A204.1 (cell line): Measurements from ENCODE around the gene ITPR3.

ENCODE experiments used
- FAIRE-seq: peaks from 2 replicates; lab custom pipeline; 2012; peaks lifted over from hg19 to GRCh38; lab: Jason Lieb, UNC

ITPR3 gene

DNA sequence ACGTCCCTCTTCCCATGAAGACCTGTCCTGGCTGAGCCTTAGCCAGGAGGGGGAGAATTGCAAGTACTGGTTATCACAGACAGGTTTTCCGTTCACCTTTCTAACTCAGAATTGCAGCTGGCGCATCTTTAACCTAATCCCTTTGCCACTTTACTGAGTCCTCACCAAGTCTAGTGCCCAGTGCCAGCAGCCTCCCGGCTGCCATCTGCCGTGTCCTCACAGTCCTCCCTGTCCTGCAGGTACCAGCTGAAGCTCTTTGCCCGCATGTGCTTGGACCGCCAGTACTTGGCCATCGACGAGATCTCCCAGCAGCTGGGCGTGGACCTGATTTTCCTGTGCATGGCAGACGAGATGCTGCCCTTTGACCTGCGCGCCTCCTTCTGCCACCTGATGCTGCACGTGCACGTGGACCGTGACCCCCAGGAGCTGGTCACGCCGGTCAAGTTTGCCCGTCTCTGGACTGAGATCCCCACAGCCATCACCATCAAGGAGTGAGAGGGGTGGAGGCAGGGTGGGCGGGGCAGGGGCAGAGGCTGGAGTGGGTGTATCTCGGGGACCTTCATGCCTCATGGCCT is 49.1 kb downstream of the ITPR3 start:
- FAIRE-seq, result no peak

DNA sequence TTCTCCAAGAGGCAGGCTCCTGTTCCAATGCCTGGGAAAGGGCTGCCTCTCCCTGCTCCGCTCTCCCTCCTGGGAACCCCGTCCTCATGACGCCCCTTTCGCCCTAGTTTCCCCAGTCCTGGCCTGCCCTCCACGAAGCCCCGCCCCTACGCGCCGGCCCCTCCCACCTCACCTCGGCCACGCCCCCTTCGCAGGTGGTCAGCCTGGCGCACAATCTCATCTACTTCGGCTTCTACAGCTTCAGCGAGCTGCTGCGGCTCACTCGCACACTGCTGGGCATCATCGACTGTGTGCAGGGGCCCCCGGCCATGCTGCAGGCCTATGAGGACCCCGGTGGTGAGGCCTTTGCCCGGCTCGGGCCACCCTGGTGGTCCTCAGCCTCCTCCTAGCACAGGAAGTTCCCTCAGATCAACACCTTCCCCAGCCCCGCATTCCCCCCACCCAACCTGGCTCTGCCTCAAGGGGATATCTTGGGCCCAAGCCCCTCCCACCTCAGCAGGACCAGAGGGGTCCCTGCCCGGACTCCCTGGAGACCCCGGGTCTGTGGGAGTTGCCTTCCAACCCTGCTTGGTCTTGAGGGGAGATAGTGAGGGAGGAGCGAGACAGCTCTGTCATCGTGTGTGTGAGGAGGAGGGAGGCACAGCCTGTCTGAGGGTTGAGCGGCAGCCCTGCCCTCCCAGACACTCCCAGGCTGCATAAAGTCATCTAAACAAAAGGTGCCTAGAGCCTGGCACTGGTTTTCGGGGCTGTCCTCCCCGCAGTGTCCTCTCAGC is 50.0 kb downstream of the ITPR3 start:
- FAIRE-seq, result no peak

DNA sequence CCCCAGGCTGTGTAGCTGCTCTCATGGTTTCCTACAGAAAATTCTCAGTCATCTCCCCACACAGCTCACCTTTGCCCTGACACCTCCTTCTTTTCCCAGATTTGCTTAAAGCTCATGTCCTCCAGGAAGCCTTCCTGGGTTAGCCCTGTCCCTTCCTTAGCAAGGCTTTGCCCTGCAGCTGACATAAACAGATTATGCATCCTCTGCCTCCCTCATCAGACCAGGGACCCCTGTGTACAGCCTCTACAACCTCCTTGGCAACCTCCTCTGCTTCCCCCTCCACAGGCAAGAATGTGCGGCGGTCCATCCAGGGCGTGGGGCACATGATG is 50.6 kb downstream of the ITPR3 start:
- FAIRE-seq, result no peak

DNA sequence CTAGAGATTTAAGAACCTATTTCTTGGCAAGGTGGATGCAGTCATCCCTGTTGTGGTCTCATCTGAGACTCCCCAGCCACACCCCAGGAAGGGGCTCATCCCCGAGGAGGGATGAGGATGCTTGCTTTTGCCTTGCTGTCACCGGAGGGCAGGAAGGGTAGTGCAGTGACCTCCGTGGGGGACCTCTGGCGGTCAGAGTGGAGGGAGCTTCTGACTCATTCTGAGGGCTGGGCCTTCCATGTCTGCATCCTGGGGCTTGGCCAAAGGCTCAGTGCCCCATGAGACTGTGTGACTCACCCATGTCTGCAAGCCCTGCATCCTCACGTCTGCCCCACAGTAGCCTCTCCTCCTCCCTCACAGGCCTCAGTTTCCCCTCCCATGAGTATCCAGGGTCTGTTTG is 51.7 kb downstream of the ITPR3 start:
- no peak for FAIRE-seq

DNA sequence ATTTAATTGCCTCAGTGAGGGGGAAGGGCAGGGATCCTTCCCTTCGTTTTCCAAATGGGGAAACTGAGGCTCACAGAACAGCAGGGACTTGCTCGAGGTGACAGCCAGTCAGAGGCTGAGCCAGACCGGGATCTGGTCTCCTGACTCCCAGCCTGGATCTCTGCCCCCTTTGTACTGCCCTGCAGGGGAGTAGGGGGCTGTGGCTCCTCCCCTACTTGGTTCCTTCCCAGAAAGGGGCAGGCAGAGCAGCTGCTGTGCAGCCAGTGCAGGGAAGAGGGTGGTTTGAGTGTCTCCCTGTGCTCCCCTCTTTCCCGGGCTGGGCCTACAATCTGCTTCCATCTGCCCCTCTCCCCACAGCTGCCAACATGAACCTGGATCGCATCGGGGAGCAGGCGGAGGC is 52.7 kb downstream of the ITPR3 start:
- FAIRE-seq, result no peak

DNA sequence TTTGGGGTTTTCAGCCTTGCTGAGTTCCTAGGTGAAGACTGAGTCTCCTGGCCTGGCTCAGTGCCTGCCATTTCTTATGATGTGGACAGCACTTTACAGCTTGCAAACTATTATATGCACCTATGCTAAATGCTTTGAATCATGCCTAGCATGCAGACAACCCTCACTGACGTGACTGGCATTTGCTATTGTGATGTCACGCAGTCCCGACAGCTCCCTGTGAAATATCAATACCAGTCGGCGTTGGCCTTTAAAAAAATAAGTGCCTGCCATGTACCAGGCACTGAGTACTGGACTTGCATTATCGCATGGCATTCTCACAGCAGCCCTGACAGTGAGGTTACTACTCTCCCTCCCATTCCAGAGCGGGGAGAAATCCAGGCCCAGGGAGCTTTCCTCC is 54.8 kb downstream of the ITPR3 start:
- no peak for FAIRE-seq

DNA sequence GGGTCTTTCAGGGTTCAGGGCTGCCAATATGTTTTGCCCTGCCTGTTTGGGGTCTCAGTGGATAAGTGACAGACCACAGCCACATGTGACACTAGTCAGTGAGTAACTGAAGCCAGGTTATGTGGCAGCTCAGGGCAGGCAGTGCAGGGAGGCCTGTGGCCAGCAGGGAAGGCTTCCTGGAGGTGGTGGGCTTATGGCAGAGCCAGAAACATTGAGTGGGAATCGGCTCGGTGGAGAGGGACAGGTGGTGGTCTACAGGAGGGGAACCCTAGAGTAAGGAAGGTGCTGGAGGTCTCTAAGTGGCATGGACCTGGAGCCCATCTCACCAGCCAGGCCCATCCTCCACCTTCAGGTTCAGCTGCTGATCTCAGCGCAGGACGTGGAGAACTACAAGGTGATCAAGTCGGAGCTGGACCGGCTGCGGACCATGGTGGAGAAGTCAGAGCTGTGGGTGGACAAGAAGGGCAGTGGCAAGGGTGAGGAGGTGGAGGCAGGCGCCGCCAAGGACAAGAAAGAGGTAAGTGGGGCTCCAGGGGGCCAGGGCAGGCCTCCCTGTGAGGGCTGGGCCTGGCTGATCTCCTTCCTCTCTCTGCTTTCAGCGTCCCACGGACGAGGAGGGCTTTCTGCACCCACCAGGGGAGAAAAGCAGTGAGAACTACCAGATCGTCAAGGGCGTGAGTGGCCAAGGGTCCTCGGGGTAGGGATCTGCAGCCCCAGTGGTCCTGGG is 55.5 kb downstream of the ITPR3 start:
- FAIRE-seq, result no peak

DNA sequence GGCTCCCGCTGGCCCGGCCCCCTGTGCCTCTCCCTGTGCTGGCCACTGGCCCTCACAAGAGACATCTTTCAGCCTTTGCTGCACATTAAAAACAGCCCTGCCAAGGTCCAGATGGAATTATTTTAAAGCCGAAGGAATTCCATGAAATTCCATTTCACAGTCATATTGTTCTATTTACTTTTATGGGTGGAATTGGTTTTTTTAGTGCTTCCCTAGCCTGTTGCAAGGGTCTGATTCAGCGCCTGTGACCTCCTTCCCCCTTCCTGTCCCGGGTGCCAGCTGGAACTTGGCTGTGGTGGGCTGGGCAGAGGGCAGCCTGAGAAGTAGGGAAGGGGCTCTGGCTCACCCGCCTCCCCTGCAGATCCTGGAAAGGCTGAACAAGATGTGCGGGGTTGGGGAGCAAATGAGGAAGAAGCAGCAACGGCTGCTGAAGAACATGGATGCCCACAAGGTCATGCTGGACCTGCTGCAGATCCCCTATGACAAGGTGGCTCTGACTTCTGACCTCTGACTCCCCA is 56.1 kb downstream of the ITPR3 start:
- no peak for FAIRE-seq

DNA sequence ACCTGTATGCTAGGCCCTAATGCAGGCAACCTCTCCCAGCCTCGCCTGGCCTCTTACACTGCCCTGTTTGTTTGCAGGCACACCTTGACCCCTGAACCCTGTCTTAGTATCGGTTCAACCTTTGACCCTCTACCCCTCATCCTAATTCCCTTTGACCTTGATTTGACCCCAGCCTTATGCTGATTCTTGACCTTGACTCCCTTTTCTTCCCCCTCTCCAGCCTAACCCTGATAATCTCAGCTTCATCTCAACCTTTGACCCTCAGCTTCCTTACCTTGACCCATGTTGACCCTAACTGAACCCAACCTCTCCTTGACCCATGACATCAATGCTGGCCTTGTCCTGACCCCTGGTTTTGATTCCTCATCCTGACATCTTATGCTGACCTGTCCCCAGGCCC is 56.6 kb downstream of the ITPR3 start:
- no peak for FAIRE-seq

DNA sequence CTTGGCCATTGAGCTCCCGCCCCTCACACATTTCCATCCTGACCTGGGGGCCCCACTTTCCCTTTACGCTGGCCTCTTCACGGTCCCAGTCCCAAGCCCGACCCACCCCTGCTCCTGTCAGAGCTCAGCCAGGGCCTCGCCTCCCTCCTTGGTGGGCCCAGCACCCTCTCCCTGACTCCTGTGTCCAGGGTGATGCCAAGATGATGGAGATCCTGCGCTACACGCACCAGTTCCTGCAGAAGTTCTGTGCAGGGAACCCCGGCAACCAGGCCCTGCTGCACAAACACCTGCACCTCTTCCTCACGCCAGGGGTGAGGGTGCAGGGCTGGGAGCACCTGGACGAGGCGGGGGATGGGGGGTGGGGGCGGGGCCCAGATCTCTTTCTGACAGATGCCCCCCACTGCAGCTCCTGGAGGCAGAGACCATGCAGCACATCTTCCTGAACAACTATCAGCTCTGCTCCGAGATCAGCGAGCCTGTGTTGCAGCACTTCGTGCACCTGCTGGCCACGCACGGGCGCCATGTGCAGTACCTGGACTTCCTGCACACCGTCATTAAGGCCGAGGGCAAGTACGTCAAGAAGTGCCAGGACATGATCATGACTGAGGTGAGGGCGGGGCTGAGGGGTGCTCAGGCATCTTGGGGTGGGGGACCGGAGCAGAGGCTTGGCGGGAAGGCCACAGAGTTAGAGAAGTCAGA is 57.3 kb downstream of the ITPR3 start:
- FAIRE-seq, result no peak

DNA sequence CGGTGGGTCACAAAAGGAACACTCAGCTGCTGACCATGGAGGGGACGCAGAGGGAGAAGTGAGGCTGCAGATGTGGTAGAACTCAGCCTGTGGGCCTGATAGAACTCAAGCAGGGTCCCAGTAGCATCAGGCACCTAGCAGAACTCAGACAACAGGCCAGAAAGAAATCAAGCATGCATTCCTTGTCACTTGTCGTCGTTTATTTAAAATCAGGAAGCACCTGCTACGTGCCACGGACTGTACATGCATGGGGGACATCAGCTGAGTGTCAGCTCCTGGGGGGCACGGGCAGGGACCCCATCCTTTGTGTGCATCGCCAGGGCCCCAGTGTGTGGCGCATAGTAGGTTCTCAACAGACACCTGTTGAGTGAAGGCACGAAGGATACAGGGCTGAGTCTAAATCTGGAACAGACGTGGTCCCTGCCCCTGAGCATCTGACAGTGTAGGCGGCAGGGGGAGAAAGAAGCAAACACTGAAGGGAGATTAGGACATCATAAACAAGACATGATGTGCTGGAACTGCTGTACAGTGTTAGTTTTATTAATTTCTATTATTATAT is 57.9 kb downstream of the ITPR3 start:
- FAIRE-seq, result no peak

DNA sequence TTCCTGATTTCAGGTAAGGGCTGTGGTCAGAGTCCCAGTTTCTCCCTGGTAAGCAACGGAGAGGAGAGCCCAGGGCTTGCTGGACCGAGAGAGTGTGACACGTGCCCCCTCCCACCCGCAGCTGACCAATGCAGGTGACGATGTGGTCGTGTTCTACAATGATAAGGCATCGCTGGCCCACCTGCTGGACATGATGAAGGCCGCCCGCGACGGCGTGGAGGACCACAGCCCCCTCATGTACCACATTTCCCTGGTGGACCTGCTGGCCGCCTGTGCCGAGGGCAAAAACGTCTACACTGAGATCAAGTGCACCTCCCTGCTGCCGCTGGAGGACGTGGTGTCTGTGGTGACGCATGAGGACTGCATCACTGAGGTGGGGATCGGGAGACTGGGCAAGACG is 58.6 kb downstream of the ITPR3 start:
- FAIRE-seq, result no peak

DNA sequence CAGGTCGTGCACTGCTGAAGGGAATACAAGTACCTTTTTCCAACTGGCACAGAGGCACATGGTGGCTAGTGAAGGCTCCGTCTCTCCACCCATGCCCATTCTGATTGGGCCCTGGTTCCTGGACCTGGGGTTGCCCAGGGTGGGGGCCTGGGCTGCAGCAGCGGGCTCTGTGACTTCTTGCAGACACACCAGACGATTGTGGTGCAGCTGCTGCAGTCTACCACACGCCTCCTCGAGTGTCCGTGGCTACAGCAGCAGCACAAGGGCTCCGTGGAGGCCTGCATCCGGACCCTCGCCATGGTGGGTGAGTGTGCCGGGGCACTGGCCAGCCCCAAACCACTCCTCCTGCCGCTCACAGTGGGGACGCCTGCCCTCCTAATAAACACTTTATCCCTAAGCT is 61.2 kb downstream of the ITPR3 start:
- no peak for FAIRE-seq

DNA sequence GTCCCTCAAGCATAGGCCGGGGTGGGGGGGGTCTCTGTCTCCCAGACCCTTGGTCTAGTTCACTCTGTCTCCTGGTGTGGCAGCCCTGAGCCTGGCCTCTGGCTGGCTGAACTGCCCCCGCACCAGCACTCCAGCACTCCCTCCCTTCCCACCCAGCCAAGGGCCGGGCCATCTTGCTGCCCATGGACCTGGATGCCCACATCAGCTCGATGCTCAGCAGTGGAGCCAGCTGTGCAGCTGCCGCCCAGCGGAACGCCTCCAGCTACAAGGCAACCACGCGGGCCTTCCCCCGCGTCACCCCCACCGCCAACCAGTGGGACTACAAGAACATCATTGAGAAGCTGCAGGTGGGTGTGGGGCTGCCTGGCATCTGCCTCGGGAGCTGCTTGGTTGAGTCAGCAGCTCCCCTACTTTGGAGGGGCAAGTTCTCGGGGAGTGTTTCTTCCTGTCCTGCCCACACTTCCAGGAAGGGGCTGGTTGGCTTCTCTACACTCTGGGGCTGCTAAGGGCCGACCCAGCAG is 62.0 kb downstream of the ITPR3 start:
- FAIRE-seq, result no peak

DNA sequence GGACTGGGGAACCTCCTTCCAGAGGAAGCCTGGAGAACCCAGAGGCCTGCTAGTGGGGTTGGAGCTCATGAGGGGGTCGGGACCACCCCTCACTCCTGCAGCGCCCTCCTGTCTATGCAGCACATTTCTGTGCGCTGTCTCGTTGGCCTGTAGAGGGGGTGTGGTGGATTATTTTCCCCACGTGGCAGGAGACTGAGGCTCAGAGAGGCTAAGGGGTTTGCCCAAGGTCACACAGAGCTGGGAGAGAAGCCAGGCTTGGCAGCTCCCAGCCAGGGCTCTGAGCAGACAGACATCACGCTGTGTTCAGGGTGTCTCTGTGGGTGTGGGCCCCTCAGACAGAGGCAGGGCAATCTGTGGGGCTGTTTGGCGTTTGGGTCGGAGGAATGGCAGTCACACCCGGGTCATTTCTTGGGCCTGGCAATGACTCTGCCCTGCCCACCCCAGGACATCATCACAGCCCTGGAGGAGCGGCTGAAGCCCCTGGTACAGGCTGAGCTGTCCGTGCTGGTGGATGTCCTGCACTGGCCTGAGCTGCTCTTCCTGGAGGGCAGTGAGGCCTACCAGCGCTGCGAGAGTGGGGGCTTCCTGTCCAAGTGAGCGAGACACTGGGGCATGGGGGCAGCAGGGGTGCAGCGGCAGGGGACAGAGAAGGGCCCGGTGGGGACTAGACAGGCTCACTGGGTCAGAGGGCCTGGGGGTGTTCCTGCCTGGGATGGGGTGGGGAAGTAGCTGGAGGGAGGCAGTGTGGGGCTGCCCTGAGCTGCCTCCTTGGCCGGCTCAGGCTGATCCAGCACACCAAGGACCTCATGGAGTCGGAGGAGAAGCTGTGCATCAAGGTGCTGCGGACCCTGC is 62.7 kb downstream of the ITPR3 start:
- FAIRE-seq, result no peak

DNA sequence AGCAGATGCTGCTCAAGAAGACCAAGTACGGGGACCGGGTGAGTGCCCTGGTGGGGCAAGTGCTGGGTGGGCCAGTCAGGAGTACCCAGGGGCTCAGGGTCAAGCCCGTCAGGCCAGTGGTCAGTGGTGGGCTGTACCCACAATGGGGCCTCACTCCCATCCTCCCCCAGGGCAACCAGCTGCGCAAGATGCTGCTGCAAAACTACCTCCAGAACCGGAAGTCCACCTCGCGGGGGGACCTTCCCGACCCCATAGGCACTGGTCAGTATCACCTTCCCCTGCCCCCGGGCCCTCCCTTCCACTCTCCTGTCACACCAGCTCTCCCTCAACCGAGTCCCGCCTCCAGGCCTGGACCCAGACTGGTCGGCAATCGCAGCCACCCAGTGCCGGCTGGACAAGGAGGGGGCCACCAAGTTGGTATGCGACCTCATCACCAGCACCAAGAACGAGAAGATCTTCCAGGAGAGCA is 63.3 kb downstream of the ITPR3 start:
- no peak for FAIRE-seq

DNA sequence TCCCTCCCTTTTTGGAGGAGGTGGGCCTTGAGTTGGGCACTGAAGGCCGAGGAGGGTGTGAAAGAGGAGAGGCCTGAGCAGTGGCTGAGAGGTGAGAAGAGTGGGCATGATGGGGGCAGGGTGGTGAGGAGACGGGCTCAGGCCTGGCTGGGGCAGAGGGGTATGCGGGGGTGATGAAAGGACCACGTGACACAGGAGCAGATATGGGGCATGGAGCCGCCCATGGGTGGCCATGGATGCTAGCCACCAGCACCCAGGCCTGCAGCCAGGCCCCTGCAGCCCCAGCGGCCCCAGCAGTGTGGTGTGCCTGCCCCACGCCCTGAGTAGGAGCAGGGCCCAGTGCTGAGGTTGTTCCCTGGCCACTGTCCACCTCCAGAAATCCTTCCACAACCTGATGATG is 63.9 kb downstream of the ITPR3 start:
- no peak for FAIRE-seq

DNA sequence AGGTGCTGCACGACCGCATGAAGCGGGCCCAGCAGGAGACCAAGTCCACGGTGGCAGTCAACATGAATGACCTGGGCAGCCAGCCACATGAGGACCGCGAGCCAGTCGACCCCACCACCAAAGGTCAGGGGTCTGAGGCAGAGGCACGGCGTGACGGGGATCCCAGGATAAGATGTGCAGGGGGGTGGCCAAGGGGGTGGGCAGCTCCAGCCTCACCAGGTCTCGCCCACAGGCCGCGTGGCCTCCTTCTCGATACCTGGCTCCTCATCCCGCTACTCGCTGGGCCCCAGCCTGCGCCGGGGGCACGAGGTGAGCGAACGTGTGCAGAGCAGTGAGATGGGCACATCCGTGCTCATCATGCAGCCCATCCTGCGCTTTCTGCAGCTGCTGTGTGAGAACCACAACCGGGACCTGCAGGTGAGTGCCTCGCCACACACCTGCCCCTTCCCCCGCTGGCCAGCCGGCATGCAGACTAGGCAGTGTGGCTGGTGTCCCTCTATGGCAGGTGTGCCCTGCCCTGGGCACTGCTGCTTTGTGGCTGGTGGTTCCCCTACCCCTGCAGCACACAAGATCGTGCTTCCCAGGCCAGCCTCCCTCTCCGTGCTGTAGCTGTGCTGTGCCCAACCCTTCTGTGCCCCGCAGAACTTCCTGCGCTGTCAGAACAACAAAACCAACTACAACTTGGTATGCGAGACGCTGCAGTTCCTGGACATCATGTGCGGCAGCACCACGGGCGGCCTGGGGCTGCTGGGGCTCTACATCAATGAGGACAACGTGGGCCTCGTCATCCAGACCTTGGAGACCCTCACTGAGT is 64.5 kb downstream of the ITPR3 start:
- no peak for FAIRE-seq

DNA sequence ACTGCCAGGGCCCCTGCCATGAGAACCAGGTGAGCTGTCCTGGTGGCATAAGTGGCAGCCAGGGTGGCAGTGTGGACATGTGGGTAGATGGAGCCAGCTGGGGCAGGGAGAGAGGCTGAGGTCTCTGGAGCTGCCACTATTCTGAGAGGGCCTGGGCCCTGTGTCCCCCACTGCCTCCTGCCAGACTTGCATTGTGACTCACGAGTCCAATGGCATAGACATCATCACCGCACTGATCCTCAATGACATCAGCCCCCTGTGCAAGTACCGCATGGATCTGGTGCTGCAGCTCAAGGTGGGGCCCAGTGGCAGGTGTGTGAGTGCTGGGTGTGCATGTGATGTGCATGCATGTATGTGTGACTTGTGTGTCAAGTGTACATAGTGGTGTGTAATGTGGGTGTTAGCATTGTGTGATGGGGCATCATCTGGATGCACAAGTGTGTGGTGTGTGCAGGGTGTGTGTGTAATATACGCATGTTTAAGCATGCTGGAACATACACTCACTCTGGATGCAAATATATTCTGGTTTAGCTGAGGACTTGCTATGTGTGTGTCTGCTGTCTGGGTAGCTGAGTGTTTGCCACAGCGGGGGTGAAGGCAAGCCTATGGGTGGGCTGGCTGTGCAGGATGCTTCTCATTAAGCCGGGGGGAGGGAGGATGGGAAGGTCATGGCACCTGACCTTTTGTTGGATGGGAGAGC is 65.3 kb downstream of the ITPR3 start:
- no peak for FAIRE-seq
